ENCODE data around the gene KCNK5. TPM values are rescaled to one million over a fixed set of nuclear protein-coding genes. Genes with fewer than 3 reads are reported as not detected.

KCNK5 gene
- total and polyA plus RNA-seq, 5 donors from 2014 or later, result 0.13 to 0.86 (median 0.53) TPM; not detected in 1

- no peaks in the 10 kb centered on the region for H3K36me3 Mint-ChIP-seq
- H3K9me3 ChIP-seq (ENCODE audit: control insufficient read depth in 2 of 2, low read length in 2 of 2), result no peaks in the 10 kb centered on the region
- no peak overlapping the region for H3K27ac Mint-ChIP-seq
- no peaks in the 10 kb centered on the region for H3K27me3 ChIP-seq (ENCODE audit: control insufficient read depth, insufficient read depth, low read length)
- no peaks in the 10 kb centered on the region for H3K27me3 Mint-ChIP-seq
- no peaks in the 10 kb centered on the region for H3K9me3 Mint-ChIP-seq
- ATAC-seq (ENCODE audit: low read depth in 2 of 2), result no peak
- H3K4me1 ChIP-seq (ENCODE audit: control insufficient read depth, insufficient read depth, low read length, poor library complexity, severe bottlenecking), result no peaks in the 10 kb centered on the region
- H3K4me3 ChIP-seq (ENCODE audit: low read depth, low read length), result no peak overlapping the region
- H3K36me3 ChIP-seq (ENCODE audit: control insufficient read depth, insufficient read depth, low read length), result no peaks in the 10 kb centered on the region
- H3K4me1 Mint-ChIP-seq, result peaks cover 0 to 13% (median 4%) of the 10 kb centered on the region in 4 donors
- no peak overlapping the region for H3K4me3 Mint-ChIP-seq
- DNase-seq, result no peak
- no peak overlapping the region for H3K27ac ChIP-seq (ENCODE audit: insufficient read depth, low read length, poor library complexity, severe bottlenecking)
Observed at GRCh38 chr6:39193201-39193791, 36.0 kb downstream of the KCNK5 start.

GRCh38 chr6:39192736-39193135 is 36.5 kb downstream of the KCNK5 start:
- H3K27me3 Mint-ChIP-seq, result no peaks in the 10 kb centered on the region
- no peak overlapping the region for H3K27ac Mint-ChIP-seq
- no peaks in the 10 kb centered on the region for H3K9me3 ChIP-seq (ENCODE audit: control insufficient read depth in 2 of 2, low read length in 2 of 2)
- H3K4me3 Mint-ChIP-seq, result no peak overlapping the region
- H3K36me3 ChIP-seq (ENCODE audit: control insufficient read depth, insufficient read depth, low read length), result no peaks in the 10 kb centered on the region
- H3K27me3 ChIP-seq (ENCODE audit: control insufficient read depth, insufficient read depth, low read length), result no peaks in the 10 kb centered on the region
- no peak overlapping the region for H3K27ac ChIP-seq (ENCODE audit: insufficient read depth, low read length, poor library complexity, severe bottlenecking)
- no peaks in the 10 kb centered on the region for H3K36me3 Mint-ChIP-seq
- ATAC-seq (ENCODE audit: low read depth in 2 of 2) (no peak), DNase-seq (no peak)
- H3K9me3 Mint-ChIP-seq, result no peaks in the 10 kb centered on the region
- H3K4me3 ChIP-seq (ENCODE audit: low read depth, low read length), result no peak overlapping the region
- peaks cover 0 to 13% (median 4%) of the 10 kb centered on the region in 4 donors for H3K4me1 Mint-ChIP-seq
- H3K4me1 ChIP-seq (ENCODE audit: control insufficient read depth, insufficient read depth, low read length, poor library complexity, severe bottlenecking), result no peaks in the 10 kb centered on the region

GRCh38 chr6:39191236-39191930 is 37.9 kb downstream of the KCNK5 start:
- Histone ChIP-seq H3K4me1 (ENCODE audit: control insufficient read depth, insufficient read depth, low read length, poor library complexity, severe bottlenecking) (no peaks in the 10 kb centered on the region), H3K27me3 (ENCODE audit: control insufficient read depth, insufficient read depth, low read length) (no peaks in the 10 kb centered on the region), H3K9me3 (ENCODE audit: control insufficient read depth in 2 of 2, low read length in 2 of 2) (no peaks in the 10 kb centered on the region), H3K36me3 (ENCODE audit: control insufficient read depth, insufficient read depth, low read length) (no peaks in the 10 kb centered on the region), H3K27ac (ENCODE audit: insufficient read depth, low read length, poor library complexity, severe bottlenecking) (no peak overlapping the region), H3K4me3 (ENCODE audit: low read depth, low read length) (no peak overlapping the region)
- ATAC-seq (ENCODE audit: low read depth in 2 of 2) (no peak), DNase-seq (no peak)
- Mint-ChIP-seq H3K4me3 (no peak overlapping the region), H3K4me1 (peaks cover 0 to 13% (median 4%) of the 10 kb centered on the region in 4 donors), H3K36me3 (no peaks in the 10 kb centered on the region), H3K9me3 (no peaks in the 10 kb centered on the region), H3K27ac (no peak overlapping the region), H3K27me3 (no peaks in the 10 kb centered on the region)

- Histone ChIP-seq H3K4me1 (ENCODE audit: control insufficient read depth, insufficient read depth, low read length, poor library complexity, severe bottlenecking) (no peaks in the 10 kb centered on the region), H3K36me3 (ENCODE audit: control insufficient read depth, insufficient read depth, low read length) (no peaks in the 10 kb centered on the region), H3K27ac (ENCODE audit: insufficient read depth, low read length, poor library complexity, severe bottlenecking) (no peak overlapping the region), H3K9me3 (ENCODE audit: control insufficient read depth in 2 of 2, low read length in 2 of 2) (no peaks in the 10 kb centered on the region), H3K4me3 (ENCODE audit: low read depth, low read length) (no peak overlapping the region), H3K27me3 (ENCODE audit: control insufficient read depth, insufficient read depth, low read length) (no peaks in the 10 kb centered on the region)
- Mint-ChIP-seq H3K27ac (no peak overlapping the region), H3K36me3 (no peaks in the 10 kb centered on the region), H3K27me3 (no peaks in the 10 kb centered on the region), H3K4me3 (no peak overlapping the region), H3K4me1 (peaks cover 0 to 13% (median 4%) of the 10 kb centered on the region in 4 donors), H3K9me3 (no peaks in the 10 kb centered on the region)
- no peak for DNase-seq
- ATAC-seq (ENCODE audit: low read depth in 2 of 2), result no peak
Observed at GRCh38 chr6:39190545-39191235, 38.6 kb downstream of the KCNK5 start.

DNA sequence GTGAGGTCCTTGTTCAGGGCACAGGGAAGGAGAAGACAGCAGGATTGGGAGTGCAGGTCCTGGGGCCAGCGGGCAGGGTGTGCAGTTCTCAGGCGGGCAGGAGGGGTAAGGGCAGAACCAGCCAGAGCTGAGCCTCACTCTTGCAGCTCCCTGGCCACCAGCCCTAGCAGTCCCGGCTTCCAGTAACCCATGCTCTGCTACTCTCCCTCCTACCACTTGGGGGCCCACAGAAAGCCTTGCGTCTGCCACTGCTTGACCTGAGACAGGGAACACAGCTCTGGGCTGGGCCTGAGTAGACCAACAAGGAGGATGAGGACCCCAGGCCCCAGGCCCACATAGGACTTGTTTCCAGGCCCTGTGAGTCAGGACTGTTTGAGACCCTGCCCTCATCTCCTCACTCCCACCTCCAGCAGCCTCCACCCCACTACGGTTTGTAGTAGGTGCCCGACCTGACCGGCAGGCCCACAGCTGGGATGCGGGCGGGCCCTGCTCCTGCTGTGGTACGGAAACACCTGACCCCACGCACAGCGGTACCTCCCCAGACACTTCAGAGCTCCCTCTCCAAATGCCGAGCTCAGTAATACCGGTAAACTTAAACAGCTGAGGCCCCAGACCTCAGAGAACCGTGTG is 39.2 kb downstream of the KCNK5 start:
- H3K27ac Mint-ChIP-seq, result no peak overlapping the region
- no peaks in the 10 kb centered on the region for H3K27me3 Mint-ChIP-seq
- H3K27me3 ChIP-seq (ENCODE audit: control insufficient read depth, insufficient read depth, low read length), result no peaks in the 10 kb centered on the region
- H3K36me3 ChIP-seq (ENCODE audit: control insufficient read depth, insufficient read depth, low read length), result no peaks in the 10 kb centered on the region
- no peak overlapping the region for H3K4me3 Mint-ChIP-seq
- ATAC-seq (ENCODE audit: low read depth in 2 of 2) (no peak), DNase-seq (peak in 1 of 3 donors; percentile 20)
- H3K4me1 Mint-ChIP-seq, result peaks cover 0 to 13% (median 4%) of the 10 kb centered on the region in 4 donors
- no peaks in the 10 kb centered on the region for H3K36me3 Mint-ChIP-seq
- no peak overlapping the region for H3K27ac ChIP-seq (ENCODE audit: insufficient read depth, low read length, poor library complexity, severe bottlenecking)
- H3K9me3 ChIP-seq (ENCODE audit: control insufficient read depth in 2 of 2, low read length in 2 of 2), result no peaks in the 10 kb centered on the region
- H3K4me1 ChIP-seq (ENCODE audit: control insufficient read depth, insufficient read depth, low read length, poor library complexity, severe bottlenecking), result no peaks in the 10 kb centered on the region
- H3K4me3 ChIP-seq (ENCODE audit: low read depth, low read length), result no peak overlapping the region
- no peaks in the 10 kb centered on the region for H3K9me3 Mint-ChIP-seq

DNA sequence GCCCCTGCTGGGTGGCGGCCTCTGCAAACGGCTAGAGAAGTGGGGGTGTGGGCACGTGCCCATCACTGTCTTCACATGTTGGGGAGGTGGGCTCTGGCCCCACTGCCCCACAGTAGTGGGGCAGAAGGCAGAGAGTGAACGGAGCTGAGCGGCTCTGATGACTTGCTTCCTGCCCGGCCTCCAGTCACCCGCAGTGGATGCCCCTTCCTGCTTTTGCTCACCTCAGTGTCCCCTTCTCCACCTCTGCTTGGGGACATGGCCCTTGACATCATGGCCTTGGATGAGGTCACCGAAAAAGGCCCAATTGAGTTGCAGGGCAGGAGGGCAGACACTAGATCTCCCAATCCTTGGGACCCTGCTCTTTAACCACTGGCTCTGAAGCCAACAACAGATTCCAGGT is 40.1 kb downstream of the KCNK5 start:
- Histone ChIP-seq H3K9me3 (ENCODE audit: control insufficient read depth in 2 of 2, low read length in 2 of 2) (no peaks in the 10 kb centered on the region), H3K27me3 (ENCODE audit: control insufficient read depth, insufficient read depth, low read length) (no peaks in the 10 kb centered on the region), H3K27ac (ENCODE audit: insufficient read depth, low read length, poor library complexity, severe bottlenecking) (no peak overlapping the region), H3K4me3 (ENCODE audit: low read depth, low read length) (no peak overlapping the region), H3K4me1 (ENCODE audit: control insufficient read depth, insufficient read depth, low read length, poor library complexity, severe bottlenecking) (no peaks in the 10 kb centered on the region), H3K36me3 (ENCODE audit: control insufficient read depth, insufficient read depth, low read length) (no peaks in the 10 kb centered on the region)
- no peak for DNase-seq
- no peaks in the 10 kb centered on the region for H3K27me3 Mint-ChIP-seq
- H3K36me3 Mint-ChIP-seq, result no peaks in the 10 kb centered on the region
- peaks cover 0 to 13% (median 4%) of the 10 kb centered on the region in 4 donors for H3K4me1 Mint-ChIP-seq
- H3K4me3 Mint-ChIP-seq, result no peak overlapping the region
- H3K27ac Mint-ChIP-seq, result no peak overlapping the region
- no peak for ATAC-seq (ENCODE audit: low read depth in 2 of 2)
- H3K9me3 Mint-ChIP-seq, result no peaks in the 10 kb centered on the region

DNA sequence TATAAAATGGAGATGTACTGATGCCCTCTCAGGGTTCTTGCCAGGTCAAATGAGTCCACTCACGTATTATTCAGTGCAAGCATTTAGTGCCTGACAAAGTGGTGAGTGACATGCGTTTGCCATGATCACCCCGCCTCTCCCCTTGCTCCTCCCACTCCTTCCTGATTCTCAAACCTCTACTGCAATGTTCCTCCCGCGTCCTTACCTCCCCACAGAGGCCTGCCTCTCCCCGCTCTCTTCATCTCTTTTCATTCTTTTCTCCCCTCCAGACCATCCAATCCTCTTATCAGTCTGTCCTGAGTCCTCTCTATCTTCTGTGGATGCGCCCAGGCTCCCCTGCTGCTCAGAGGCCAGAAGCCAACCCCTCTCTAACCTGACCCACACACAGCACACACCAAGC is 40.7 kb downstream of the KCNK5 start:
- H3K9me3 ChIP-seq (ENCODE audit: control insufficient read depth in 2 of 2, low read length in 2 of 2), result no peaks in the 10 kb centered on the region
- H3K36me3 ChIP-seq (ENCODE audit: control insufficient read depth, insufficient read depth, low read length), result no peaks in the 10 kb centered on the region
- H3K27me3 ChIP-seq (ENCODE audit: control insufficient read depth, insufficient read depth, low read length), result no peaks in the 10 kb centered on the region
- ATAC-seq (ENCODE audit: low read depth in 2 of 2) (no peak), DNase-seq (peak in 1 of 3 donors; percentile 19)
- Mint-ChIP-seq H3K36me3 (no peaks in the 10 kb centered on the region), H3K4me3 (peak overlapping the region in 1 of 4 donors; percentile 8), H3K4me1 (peaks cover 0 to 13% (median 4%) of the 10 kb centered on the region in 4 donors), H3K9me3 (no peaks in the 10 kb centered on the region), H3K27ac (peak overlapping the region in 1 of 3 donors; percentile 18), H3K27me3 (no peaks in the 10 kb centered on the region)
- no peak overlapping the region for H3K27ac ChIP-seq (ENCODE audit: insufficient read depth, low read length, poor library complexity, severe bottlenecking)
- no peak overlapping the region for H3K4me3 ChIP-seq (ENCODE audit: low read depth, low read length)
- H3K4me1 ChIP-seq (ENCODE audit: control insufficient read depth, insufficient read depth, low read length, poor library complexity, severe bottlenecking), result no peaks in the 10 kb centered on the region

Measured in CD4-positive, CD25-positive, alpha-beta regulatory T cell (primary cell).